GM21367 (cell line): ENCODE measurements around the gene DRC7.
"Not testable (repeated sequence)": the region's sequence is repeated elsewhere in the genome, so short reads cannot be mapped to it uniquely, and the experiment has no call there.

Experiments
- ATAC-seq: cut with Tn5 transposase; IDR thresholded peaks from one replicate; pipeline ENCODE4 v1.9.1; 2021; ENCODE audit not compliant: unreplicated experiment

DRC7 gene

DNA sequence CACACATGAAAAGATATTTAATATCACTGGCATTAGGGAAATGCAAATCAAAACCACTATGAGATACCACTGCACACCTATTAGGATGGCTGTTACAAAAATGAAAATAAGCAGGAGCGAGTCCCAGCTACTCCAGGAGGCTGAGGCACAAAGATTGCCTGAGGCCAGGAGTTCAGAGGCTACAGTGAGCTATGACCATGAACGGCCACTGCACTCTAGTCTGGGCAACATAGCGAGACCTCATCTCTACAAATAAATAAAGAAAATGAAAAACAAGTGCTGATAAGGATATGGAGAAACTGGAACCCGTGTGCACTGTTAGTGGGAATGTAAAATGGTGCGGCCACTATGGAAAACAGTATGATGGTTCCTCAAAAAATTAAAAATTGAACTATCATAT, 84.1 kb downstream of the DRC7 start:
- ATAC-seq: no peak

DNA sequence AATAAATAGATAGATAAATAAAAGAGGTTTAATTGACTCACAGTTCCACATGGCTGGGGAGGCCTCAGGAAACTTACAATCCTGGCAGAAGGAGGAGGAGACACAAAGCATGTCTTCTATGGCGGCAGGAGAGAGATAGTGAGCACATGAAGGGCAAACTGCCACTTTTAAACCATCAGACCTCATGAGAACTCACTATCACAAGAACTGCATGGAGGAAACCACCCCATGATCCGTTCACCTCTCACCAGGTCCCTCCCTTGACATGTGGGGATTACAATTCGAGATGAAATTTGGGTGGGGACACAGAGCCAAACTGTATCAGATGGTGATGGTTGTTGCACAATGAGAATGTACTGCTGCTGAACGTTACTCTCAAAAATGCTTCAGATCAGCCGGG, 85.2 kb downstream of the DRC7 start:
- not testable (repeated sequence) for ATAC-seq

DNA sequence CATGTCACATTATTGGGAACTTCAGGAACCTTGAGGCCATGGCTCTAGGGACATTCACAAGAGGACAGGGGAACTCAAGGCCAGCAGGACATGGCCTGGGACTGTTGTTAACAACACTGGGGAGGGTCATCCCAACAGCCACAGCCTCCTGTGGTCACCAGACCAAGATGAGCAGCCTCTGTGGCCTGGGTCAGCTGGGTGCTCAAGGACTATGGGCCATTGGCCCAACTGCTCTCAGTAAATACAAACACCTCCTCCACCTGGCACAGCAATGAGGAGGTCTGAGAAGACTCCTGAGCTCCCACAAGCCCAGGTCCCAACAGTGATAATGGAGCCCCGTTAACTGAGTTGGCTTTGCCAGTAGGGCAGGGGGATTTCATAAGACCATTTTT, 86.7 kb downstream of the DRC7 start:
- no peak for ATAC-seq
